IMR-90 (cell line): ENCODE measurements around the gene DEDD2. TPM values are rescaled to one million over a fixed set of nuclear protein-coding genes. Genes with fewer than 3 reads are reported as not detected.

ENCODE experiments used
- ATAC-seq: fragments of 200-7000 bp; cut with Tn5 transposase; 2 replicates; pipeline ENCODE4 v1.9.1; 2020; ENCODE audit warnings: low read depth, mild to moderate bottlenecking, moderate library complexity
- BruUV-seq: library from RNA; stranded (reverse); fragments of 400-500 nt; replicated peaks from 2 replicates; lab custom pipeline; 2021; lab: Mats Ljungman, UMichigan
- CTCF ChIA-PET: fragments of 300-600 bp; formaldehyde crosslinking; extraction: SDS; loops from one replicate; lab custom pipeline; 2021; ENCODE audit warnings: antibody characterized with exemption; lab: Yijun Ruan, JAX
- POLR2A ChIA-PET: fragments of 300-600 bp; sonication (Branson Sonifier 250); formaldehyde crosslinking; loops from one replicate; lab custom pipeline; 2022; ENCODE audit warnings: antibody characterized with exemption; ENCODE audit not compliant: unreplicated experiment; lab: Charles Lee
- DNase-seq: peaks from one replicate; pipeline ENCODE4 v3.0.0; 2013
- H2AFZ ChIP-seq: replicated peaks from 2 replicates; pipeline ENCODE3; 2013; ENCODE audit warnings: low read length, mild to moderate bottlenecking; ENCODE audit not compliant: poor library complexity
- H2AK5ac ChIP-seq: 2 replicates; pipeline ENCODE4 v1.6.1; 2013; ENCODE audit warnings: low read depth, low read length, inconsistent platforms
- H2AK9ac ChIP-seq: replicated peaks from 2 replicates; pipeline ENCODE3; 2013; ENCODE audit warnings: mild to moderate bottlenecking, low read depth, low read length, moderate library complexity; ENCODE audit not compliant: poor library complexity
- H2BK120ac ChIP-seq: 2 replicates; pipeline ENCODE4 v1.6.1; 2013; ENCODE audit warnings: low read depth, low read length, inconsistent platforms
- H2BK15ac ChIP-seq: 3 replicates; pipeline ENCODE4 v1.6.1; 2013; ENCODE audit warnings: low read depth, low read length, inconsistent platforms
- H2BK20ac ChIP-seq: 2 replicates; pipeline ENCODE4 v1.6.1; 2013; ENCODE audit warnings: low read depth, mild to moderate bottlenecking, inconsistent platforms, low read length, moderate library complexity
- H2BK5ac ChIP-seq: 2 replicates; pipeline ENCODE4 v1.6.1; 2013; ENCODE audit warnings: mild to moderate bottlenecking, low read depth, low read length, inconsistent platforms; ENCODE audit not compliant: poor library complexity, severe bottlenecking
- H3K14ac ChIP-seq: replicated peaks from 2 replicates; pipeline ENCODE4 v1.6.1; 2013; ENCODE audit warnings: low read depth, low read length, inconsistent platforms
- H3K18ac ChIP-seq: 2 replicates; pipeline ENCODE4 v1.6.1; 2013; ENCODE audit warnings: low read depth, low read length, control low read depth
- H3K23ac ChIP-seq: 2 replicates; pipeline ENCODE4 v1.6.1; 2013; ENCODE audit warnings: low read depth, low read length, inconsistent platforms
- H3K27ac ChIP-seq: 2 replicates; pipeline ENCODE4 v1.5.1; 2013; ENCODE audit warnings: mild to moderate bottlenecking, control low read depth, low read length; ENCODE audit not compliant: insufficient read depth
- H3K27me3 ChIP-seq: 2 replicates; pipeline ENCODE4 v1.6.1; 2013; ENCODE audit warnings: low read length; ENCODE audit not compliant: control insufficient read depth, insufficient read depth
- H3K36me3 ChIP-seq: 2 replicates; pipeline ENCODE4 v1.6.1; 2013; ENCODE audit warnings: low read length, mixed read lengths; ENCODE audit not compliant: control insufficient read depth, insufficient read depth
- H3K4ac ChIP-seq: 2 replicates; pipeline ENCODE4 v1.6.1; 2013; ENCODE audit warnings: low read depth, low read length, inconsistent platforms
- H3K4me1 ChIP-seq: 2 replicates; pipeline ENCODE4 v1.6.1; 2013; ENCODE audit warnings: low read length, mixed read lengths; ENCODE audit not compliant: control insufficient read depth, insufficient read depth
- H3K4me2 ChIP-seq: 2 replicates; pipeline ENCODE4 v1.6.1; 2013; ENCODE audit warnings: low read depth, mild to moderate bottlenecking, control low read depth, low read length, moderate library complexity
- H3K4me3 ChIP-seq: 2 replicates; pipeline ENCODE4 v1.5.1; 2013; ENCODE audit warnings: low read depth, mild to moderate bottlenecking, control low read depth, low read length, moderate library complexity; ENCODE audit not compliant: insufficient read depth
- H3K56ac ChIP-seq: 2 replicates; pipeline ENCODE4 v1.6.1; 2013; ENCODE audit warnings: low read length, inconsistent platforms; ENCODE audit not compliant: insufficient read depth; ENCODE audit errors: extremely low read depth
- H3K79me1 ChIP-seq, 2 experiments: 2 replicates each; pipeline ENCODE4 v1.6.1; 2013; ENCODE audit warnings: low read length in 2 of 2, inconsistent platforms in 1 of 2, low read depth in 1 of 2
- H3K9ac ChIP-seq: 2 replicates; pipeline ENCODE4 v1.6.1; 2013; ENCODE audit warnings: low read depth, low read length, control low read depth
- H3K9me1 ChIP-seq: 2 replicates; pipeline ENCODE4 v1.6.1; 2013; ENCODE audit warnings: low read length, inconsistent platforms; ENCODE audit not compliant: insufficient read depth
- H3K9me3 ChIP-seq: 2 replicates; pipeline ENCODE4 v1.6.1; 2013; ENCODE audit warnings: low read length; ENCODE audit not compliant: control insufficient read depth, insufficient read depth
- H4K20me1 ChIP-seq: 2 replicates; pipeline ENCODE4 v1.6.1; 2013; ENCODE audit warnings: low read length, inconsistent platforms; ENCODE audit not compliant: insufficient read depth
- H4K5ac ChIP-seq: 2 replicates; pipeline ENCODE4 v1.6.1; 2013; ENCODE audit warnings: mild to moderate bottlenecking, low read depth, low read length, control low read depth
- H4K8ac ChIP-seq, 2 experiments: 2 replicates each; pipeline ENCODE4 v1.6.1; 2013; ENCODE audit warnings: low read depth in 2 of 2, low read length in 2 of 2, control low read depth in 1 of 2, inconsistent platforms in 1 of 2
- H4K91ac ChIP-seq: 2 replicates; pipeline ENCODE4 v1.6.1; 2013; ENCODE audit warnings: low read depth, low read length, inconsistent platforms; ENCODE audit not compliant: insufficient read depth
- CEBPB ChIP-seq: IDR thresholded peaks from 2 replicates; pipeline ENCODE4 v1.6.1; 2012; ENCODE audit warnings: low read depth, low read length, improper control_type of control experiment
- CHD1 ChIP-seq: IDR thresholded peaks from 2 replicates; pipeline ENCODE4 v1.6.1; 2012; ENCODE audit warnings: low read depth, low read length, improper control_type of control experiment
- CTCF ChIP-seq: conservative IDR thresholded peaks from 2 replicates; pipeline ENCODE4 v1.5.1; 2012; ENCODE audit warnings: mild to moderate bottlenecking, low read depth, low read length, improper control_type of control experiment
- ELK1 ChIP-seq: fragments of 150-350 bp; IDR thresholded peaks from 2 replicates; pipeline ENCODE4 v1.6.1; 2016; ENCODE audit warnings: low read depth, mild to moderate bottlenecking, low read length, moderate library complexity, borderline replicate concordance
- FOS ChIP-seq: fragments of 150-350 bp; IDR thresholded peaks from 2 replicates; pipeline ENCODE4 v1.6.1; 2016; ENCODE audit warnings: low read depth, low read length
- POLR2A ChIP-seq: IDR thresholded peaks from 2 replicates; pipeline ENCODE4 v1.6.1; 2012; ENCODE audit warnings: mild to moderate bottlenecking, low read depth, low read length
- RAD21 ChIP-seq: IDR thresholded peaks from 2 replicates; pipeline ENCODE4 v1.6.1; 2012; ENCODE audit warnings: low read length, improper control_type of control experiment
- RCOR1 ChIP-seq: IDR thresholded peaks from 2 replicates; pipeline ENCODE4 v1.6.1; 2012; ENCODE audit warnings: mild to moderate bottlenecking, low read length, improper control_type of control experiment; ENCODE audit not compliant: insufficient replicate concordance
- RFX5 ChIP-seq: IDR thresholded peaks from 2 replicates; pipeline ENCODE4 v1.8.0; 2012; ENCODE audit warnings: low read depth, mild to moderate bottlenecking, low read length, moderate library complexity
- SMC3 ChIP-seq: fragments of 150-350 bp; IDR thresholded peaks from 2 replicates; pipeline ENCODE4 v1.6.1; 2016; ENCODE audit warnings: low read depth, mild to moderate bottlenecking, antibody characterized with exemption, low read length, moderate library complexity
- USF2 ChIP-seq: fragments of 150-350 bp; IDR thresholded peaks from 2 replicates; pipeline ENCODE4 v1.6.1; 2017; ENCODE audit warnings: mild to moderate bottlenecking, antibody characterized with exemption, low read length, low read depth
- WGBS, 2 experiments: methylation state at CpG; one replicate each; pipeline versions ENCODE4 v1.1.5 to v1.1.7; 2013; ENCODE audit warnings: missing lambda C conversion rate in 2 of 2; ENCODE audit not compliant: insufficient read length in 1 of 2; ENCODE audit errors: extremely low coverage in 2 of 2; 5-methylcytosine and 5-hydroxymethylcytosine counted together
- dilution Hi-C: fragments of 300-500 bp; cut with HindIII; formaldehyde crosslinking; loops from one replicate; pipeline ENCODE4 v1.14.3; 2018; ENCODE audit warnings: low sequenced_read_pairs; ENCODE audit not compliant: unreplicated experiment
- in situ Hi-C: fragments of 300-500 bp; cut with MboI; formaldehyde crosslinking; loops from 3 replicates; pipeline ENCODE4 v1.14.3; 2019; ENCODE audit warnings: low sequenced_read_pairs, inconsistent platforms, mixed read lengths
- intact Hi-C: fragments of 100-400 bp; cut with micrococcal nuclease; formaldehyde crosslinking; loops from 2 replicates; pipeline ENCODE4 v1.10.0; 2022
- polyA plus RNA-seq, 3 experiments: library from polyadenylated mRNA; depleted of rRNA; stranded (reverse); fragments of >200 nt; gene quantifications; 2 replicates each; pipeline ENCODE4 v1.2.3, GENCODE V29; 2012; ENCODE audit warnings: low replicate concordance in 1 of 3
- total RNA-seq: library from RNA; depleted of rRNA; stranded (reverse); fragments of >200 nt; gene quantifications from 2 replicates; pipeline ENCODE4 v1.2.3, GENCODE V29; 2012

Gene DEDD2
- total and polyA plus RNA-seq, 2 of the 4 experiments (the other 2 are of a cell fraction) = 8.2 to 21.0 TPM

- no peak for TF ChIP-seq ELK1
- no peak for TF ChIP-seq CHD1
Observed at GRCh38 chr19:42197375-42197817, 20.1 kb downstream of the DEDD2 start (continued).

- Histone ChIP-seq H3K4me2 (no peak overlapping the region), H3K27me3 (no peaks in the 10 kb centered on the region), H3K14ac (no peak overlapping the region), H3K18ac (no peak overlapping the region), H3K4ac (no peak overlapping the region), H3K4me1 (peaks cover 4% of the 10 kb centered on the region; the same call in 1 of the 2 replicates), H2BK20ac (no peak overlapping the region), H3K9me3 (peaks cover 2% of the 10 kb centered on the region), H3K9ac (no peak overlapping the region), H3K23ac (no peak overlapping the region), H4K8ac (no peak overlapping the region), H4K20me1 (peaks cover under 1% of the 10 kb centered on the region; the same call in 1 of the 2 replicates), H4K91ac (no peak overlapping the region), H3K27ac (no peak overlapping the region), H2AK5ac (no peak overlapping the region), H3K36me3 (peaks cover 33% of the 10 kb centered on the region), H2AK9ac (no peak overlapping the region), H2AFZ (no peak overlapping the region), H2BK120ac (no peak overlapping the region), H3K4me3 (no peak overlapping the region), H3K9me1 (peaks cover 13% of the 10 kb centered on the region), H2BK5ac (no peak overlapping the region), H2BK15ac (no peak overlapping the region), H3K79me1 (peaks cover 4 to 32% of the 10 kb centered on the region in 2 experiments; a peak in 3 of 4 replicates), H4K5ac (no peak overlapping the region), H3K56ac (no peak overlapping the region)
- CTCF ChIA-PET = no interaction called here
- POLR2A ChIA-PET = no interaction called here
- BruUV-seq = no TSS peak
- in situ Hi-C loops = no loop called here
- 93% methylated on average over 34 of the region's 47 CpGs; no CpG with 5 or more reads in 1 of the 2 experiments for WGBS, 2 experiments
- dilution Hi-C loops = no loop called here
- ATAC-seq = no peak
- intact Hi-C loops = no loop called here
- DNase-seq = no peak
- TF ChIP-seq CTCF (no peak), RCOR1 (no peak), CHD1 (no peak), FOS (no peak), RAD21 (no peak), RFX5 (no peak), USF2 (no peak), SMC3 (no peak), CEBPB (no peak), POLR2A (no peak)
Observed at GRCh38 chr19:42196011-42197001, 21.2 kb downstream of the DEDD2 start.
